ENCODE data around the gene SAAL1. TPM values are rescaled to one million over a fixed set of nuclear protein-coding genes. Genes with fewer than 3 reads are reported as not detected.
"Not testable (repeated sequence)": the region's sequence is repeated elsewhere in the genome, so short reads cannot be mapped to it uniquely, and the experiment has no call there.

The SAAL1 gene
- total RNA-seq, 6 experiments from 2014 or later: 4.2 to 6.8 (median 5.6) TPM

GRCh38 chr11:18144243-18144642 lies 38.4 kb upstream of the SAAL1 start:
- intact Hi-C loops (cut with DNase I): no loop called here
- no peaks in the 10 kb centered on the region for H3K4me1 ChIP-seq
- no peak overlapping the region for H3K4me3 ChIP-seq
- 67% methylated on average over 4 of the region's 5 CpGs for WGBS (ENCODE audit: insufficient coverage, low coverage, low lambda C conversion rate, missing lambda C conversion rate)
- ATAC-seq (no peak), DNase-seq (no peak)
- no peak for TF ChIP-seq POLR2A (IDR thresholded peaks at IDR 0.05)
- no peak for TF ChIP-seq CTCF (IDR thresholded peaks at IDR 0.05)
- H3K27ac ChIP-seq: no peak overlapping the region
- H3K27me3 ChIP-seq: no peaks in the 10 kb centered on the region
- no peaks in the 10 kb centered on the region for H3K9me3 ChIP-seq
- H3K36me3 ChIP-seq: no peaks in the 10 kb centered on the region

- intact Hi-C loops (cut with DNase I): no loop called here
- Histone ChIP-seq H3K4me3 (no peak overlapping the region), H3K36me3 (no peaks in the 10 kb centered on the region), H3K4me1 (no peaks in the 10 kb centered on the region), H3K9me3 (no peaks in the 10 kb centered on the region), H3K27me3 (no peaks in the 10 kb centered on the region), H3K27ac (no peak overlapping the region)
- TF ChIP-seq POLR2A (IDR thresholded peaks at IDR 0.05): no peak
- DNase-seq (no peak), ATAC-seq (no peak)
- 94% methylated on average over 2 of the region's 2 CpGs for WGBS (ENCODE audit: insufficient coverage, low coverage, low lambda C conversion rate, missing lambda C conversion rate)
Measured at GRCh38 chr11:18140145-18140544, 34.3 kb upstream of the SAAL1 start.

- Histone ChIP-seq H3K27ac (no peak overlapping the region), H3K36me3 (no peaks in the 10 kb centered on the region), H3K4me3 (no peak overlapping the region), H3K4me1 (no peaks in the 10 kb centered on the region), H3K9me3 (no peaks in the 10 kb centered on the region), H3K27me3 (no peaks in the 10 kb centered on the region)
- intact Hi-C loops (cut with DNase I): no loop called here
- ATAC-seq (no peak), DNase-seq (no peak)
- WGBS (ENCODE audit: insufficient coverage, low coverage, low lambda C conversion rate, missing lambda C conversion rate): 88% methylated on average over 22 of the region's 29 CpGs
- TF ChIP-seq POLR2A (IDR thresholded peaks at IDR 0.05) (no peak), CTCF (IDR thresholded peaks at IDR 0.05) (no peak)
Measured at GRCh38 chr11:18137186-18137800, 31.4 kb upstream of the SAAL1 start.

- no peaks in the 10 kb centered on the region for H3K36me3 ChIP-seq
Measured at GRCh38 chr11:18135308-18135707, 29.4 kb upstream of the SAAL1 start.

GRCh38 chr11:18132341-18132740 lies 26.5 kb upstream of the SAAL1 start, which contains the start of gene MRGPRX3:
Gene MRGPRX3 (plus strand): TSS chr11:18132571. CDS start chr11:18137203, 4,632 bp downstream.
- DNase-seq: no peak
- H3K4me3 ChIP-seq: no peak within 1 kb of the TSS
- 68% methylated on average over 3 of the region's 3 CpGs for WGBS (ENCODE audit: insufficient coverage, low coverage, low lambda C conversion rate, missing lambda C conversion rate)
- no peaks in the 10 kb centered on the region for H3K27me3 ChIP-seq
- no peaks in the 10 kb centered on the region for H3K4me1 ChIP-seq
- intact Hi-C loops (cut with DNase I): no loop called here
- no peak within 1 kb of the TSS for H3K27ac ChIP-seq
- no peak for ATAC-seq
- no peaks in the 10 kb centered on the region for H3K36me3 ChIP-seq
- H3K9me3 ChIP-seq: peaks cover 0 to 3% (median 0%) of the 10 kb centered on the region in 4 donors
- no peak for TF ChIP-seq CTCF (IDR thresholded peaks at IDR 0.05)
- no peak for TF ChIP-seq POLR2A (IDR thresholded peaks at IDR 0.05)

More at GRCh38 chr11:18135308-18135707, 29.4 kb upstream of the SAAL1 start:
- intact Hi-C loops (cut with DNase I): no loop called here
- Histone ChIP-seq H3K4me1 (no peaks in the 10 kb centered on the region), H3K27me3 (no peaks in the 10 kb centered on the region), H3K4me3 (no peak overlapping the region), H3K27ac (no peak overlapping the region), H3K9me3 (no peaks in the 10 kb centered on the region)
- no peak for ATAC-seq
- DNase-seq: no peak
- 36% methylated on average over 2 of the region's 2 CpGs for WGBS (ENCODE audit: insufficient coverage, low coverage, low lambda C conversion rate, missing lambda C conversion rate)
- TF ChIP-seq CTCF (IDR thresholded peaks at IDR 0.05) (no peak), POLR2A (IDR thresholded peaks at IDR 0.05) (no peak)

GRCh38 chr11:18131115-18131514 lies 25.2 kb upstream of the SAAL1 start:
- DNase-seq; H3K9me3 ChIP-seq; ATAC-seq; H3K36me3 ChIP-seq; H3K4me1 ChIP-seq; H3K4me3 ChIP-seq; intact Hi-C loops (cut with DNase I); H3K27me3 ChIP-seq; H3K27ac ChIP-seq: not testable (repeated sequence)
- 70% methylated on average over 4 of the region's 4 CpGs for WGBS (ENCODE audit: insufficient coverage, low coverage, low lambda C conversion rate, missing lambda C conversion rate)

- ATAC-seq; H3K4me3 ChIP-seq; DNase-seq; H3K27ac ChIP-seq; H3K36me3 ChIP-seq; intact Hi-C loops (cut with DNase I); H3K27me3 ChIP-seq; H3K9me3 ChIP-seq; H3K4me1 ChIP-seq: not testable (repeated sequence)
- WGBS (ENCODE audit: insufficient coverage, low coverage, low lambda C conversion rate, missing lambda C conversion rate): 51% methylated on average over 7 of the region's 20 CpGs
Measured at GRCh38 chr11:18121331-18121828, 15.5 kb upstream of the SAAL1 start.
